ENCODE results near the gene RIOK3.

Gene RIOK3

DNA sequence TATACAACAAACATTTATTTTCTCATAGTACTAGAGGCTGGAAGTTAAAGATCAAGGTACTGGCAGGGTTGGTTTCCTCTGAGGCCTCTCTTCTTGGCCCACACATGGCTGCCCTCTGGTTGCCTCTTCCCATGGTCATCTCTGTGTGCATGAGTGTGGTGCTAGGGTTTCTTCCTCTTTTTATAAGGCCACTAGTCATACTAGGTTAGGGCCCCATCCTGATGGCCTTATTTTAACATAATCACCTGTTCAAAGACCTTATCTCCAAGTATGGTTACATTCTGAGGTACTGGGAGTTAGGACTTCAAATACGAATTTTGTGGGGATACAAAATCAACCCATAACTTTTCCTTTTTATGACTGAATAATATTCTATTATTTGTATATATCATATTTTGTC lies 4.8 kb upstream of the RIOK3 start:
- H3K4me3 ChIP-seq (ENCODE audit: low read depth, low read length), result no peak overlapping the region
- no peak for DNase-seq (ENCODE audit: low read depth)
- TF ChIP-seq, protein P1, sequence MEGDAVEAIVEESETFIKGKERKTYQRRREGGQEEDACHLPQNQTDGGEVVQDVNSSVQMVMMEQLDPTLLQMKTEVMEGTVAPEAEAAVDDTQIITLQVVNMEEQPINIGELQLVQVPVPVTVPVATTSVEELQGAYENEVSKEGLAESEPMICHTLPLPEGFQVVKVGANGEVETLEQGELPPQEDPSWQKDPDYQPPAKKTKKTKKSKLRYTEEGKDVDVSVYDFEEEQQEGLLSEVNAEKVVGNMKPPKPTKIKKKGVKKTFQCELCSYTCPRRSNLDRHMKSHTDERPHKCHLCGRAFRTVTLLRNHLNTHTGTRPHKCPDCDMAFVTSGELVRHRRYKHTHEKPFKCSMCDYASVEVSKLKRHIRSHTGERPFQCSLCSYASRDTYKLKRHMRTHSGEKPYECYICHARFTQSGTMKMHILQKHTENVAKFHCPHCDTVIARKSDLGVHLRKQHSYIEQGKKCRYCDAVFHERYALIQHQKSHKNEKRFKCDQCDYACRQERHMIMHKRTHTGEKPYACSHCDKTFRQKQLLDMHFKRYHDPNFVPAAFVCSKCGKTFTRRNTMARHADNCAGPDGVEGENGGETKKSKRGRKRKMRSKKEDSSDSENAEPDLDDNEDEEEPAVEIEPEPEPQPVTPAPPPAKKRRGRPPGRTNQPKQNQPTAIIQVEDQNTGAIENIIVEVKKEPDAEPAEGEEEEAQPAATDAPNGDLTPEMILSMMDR (IDR thresholded peaks at IDR 0.05; ENCODE audit: low read depth, low read length), result no peak
- TF ChIP-seq MYC (IDR thresholded peaks at IDR 0.05; ENCODE audit: low read depth, low read length) (no peak), POLR2A (IDR thresholded peaks at IDR 0.05; ENCODE audit: extremely low read depth, insufficient read length) (no peak)
- TF ChIP-seq, protein P2, sequence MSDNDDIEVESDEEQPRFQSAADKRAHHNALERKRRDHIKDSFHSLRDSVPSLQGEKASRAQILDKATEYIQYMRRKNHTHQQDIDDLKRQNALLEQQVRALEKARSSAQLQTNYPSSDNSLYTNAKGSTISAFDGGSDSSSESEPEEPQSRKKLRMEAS (IDR thresholded peaks at IDR 0.05; ENCODE audit: low read depth, low read length), result no peak

DNA sequence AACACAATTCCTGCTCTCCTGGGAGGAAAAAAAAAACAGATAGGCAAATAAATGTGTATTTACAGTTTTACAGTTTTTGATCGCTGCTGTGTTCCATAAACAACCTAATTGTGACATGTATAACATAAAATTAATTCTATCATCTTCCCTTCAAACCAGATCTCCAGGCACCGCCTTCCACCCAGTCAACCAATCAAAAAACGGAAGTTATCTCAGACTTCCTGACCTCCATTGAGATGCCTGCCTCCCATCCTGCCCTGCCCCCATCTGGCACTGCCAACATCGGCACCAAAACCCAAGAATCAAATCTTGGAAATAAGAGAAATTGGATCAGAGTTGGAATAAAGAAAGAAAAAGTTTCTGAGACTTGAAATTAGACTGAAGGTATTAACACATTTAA lies 3.1 kb upstream of the RIOK3 start:
- no peak for DNase-seq (ENCODE audit: low read depth)
- no peak overlapping the region for H3K4me3 ChIP-seq (ENCODE audit: low read depth, low read length)
- TF ChIP-seq, protein P1 (IDR thresholded peaks at IDR 0.05; ENCODE audit: low read depth, low read length), result no peak
- TF ChIP-seq, protein P2 (IDR thresholded peaks at IDR 0.05; ENCODE audit: low read depth, low read length), result no peak
- no peak for TF ChIP-seq POLR2A (IDR thresholded peaks at IDR 0.05; ENCODE audit: extremely low read depth, insufficient read length)
- TF ChIP-seq MYC (IDR thresholded peaks at IDR 0.05; ENCODE audit: low read depth, low read length), result no peak

DNA sequence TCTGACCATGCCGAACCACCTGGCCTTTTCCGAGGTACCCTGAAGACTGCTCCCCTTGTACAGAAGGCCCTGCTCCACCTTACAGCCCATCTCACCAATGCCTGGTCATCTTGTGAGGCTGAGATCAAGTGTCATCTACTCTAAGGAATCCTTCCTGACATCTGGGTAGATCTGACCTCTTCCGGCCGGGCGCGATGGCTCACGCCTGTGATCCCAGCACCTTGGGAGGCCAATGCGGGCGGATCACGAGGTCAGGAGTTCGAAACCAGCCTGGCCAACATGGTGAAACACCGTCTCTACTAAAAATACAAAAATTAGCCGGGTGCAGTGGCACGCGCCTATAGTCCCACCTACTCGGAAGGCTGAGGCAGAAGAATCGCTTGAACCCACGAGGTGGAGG lies 2.1 kb upstream of the RIOK3 start:
- DNase-seq (ENCODE audit: low read depth), result no peak

DNA sequence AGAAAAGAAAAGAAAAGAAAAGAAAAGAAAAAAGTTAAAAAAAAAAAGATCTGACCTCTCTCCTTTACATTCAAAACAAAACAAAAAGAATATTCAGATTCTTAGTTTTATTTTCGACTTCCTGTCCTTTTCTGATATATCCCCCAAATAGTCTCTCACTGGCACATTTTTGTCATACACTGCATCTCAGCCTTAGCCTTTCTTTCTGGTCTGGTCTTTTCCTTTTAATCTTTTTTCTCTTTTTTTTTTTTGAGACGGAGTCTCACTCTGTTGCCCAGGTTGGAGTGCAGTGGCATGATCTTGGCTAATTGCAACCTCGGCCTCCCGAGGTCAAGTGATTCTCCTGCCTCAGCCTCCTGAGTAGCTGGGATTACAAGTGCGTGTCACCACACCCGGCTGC lies 1.6 kb upstream of the RIOK3 start:
- TF ChIP-seq, protein P2 (IDR thresholded peaks at IDR 0.05; ENCODE audit: low read depth, low read length), result no peak
- TF ChIP-seq MYC (IDR thresholded peaks at IDR 0.05; ENCODE audit: low read depth, low read length) (no peak), POLR2A (IDR thresholded peaks at IDR 0.05; ENCODE audit: extremely low read depth, insufficient read length) (no peak)
- TF ChIP-seq, protein P1 (IDR thresholded peaks at IDR 0.05; ENCODE audit: low read depth, low read length), result no peak

More for the DNA sequence above, 2.1 kb upstream of the RIOK3 start:
- no peak overlapping the region for H3K4me3 ChIP-seq (ENCODE audit: low read depth, low read length)
- TF ChIP-seq POLR2A (IDR thresholded peaks at IDR 0.05; ENCODE audit: extremely low read depth, insufficient read length) (no peak), MYC (IDR thresholded peaks at IDR 0.05; ENCODE audit: low read depth, low read length) (no peak)
- TF ChIP-seq, protein P2 (IDR thresholded peaks at IDR 0.05; ENCODE audit: low read depth, low read length), result no peak
- TF ChIP-seq, protein P1 (IDR thresholded peaks at IDR 0.05; ENCODE audit: low read depth, low read length), result no peak

DNA sequence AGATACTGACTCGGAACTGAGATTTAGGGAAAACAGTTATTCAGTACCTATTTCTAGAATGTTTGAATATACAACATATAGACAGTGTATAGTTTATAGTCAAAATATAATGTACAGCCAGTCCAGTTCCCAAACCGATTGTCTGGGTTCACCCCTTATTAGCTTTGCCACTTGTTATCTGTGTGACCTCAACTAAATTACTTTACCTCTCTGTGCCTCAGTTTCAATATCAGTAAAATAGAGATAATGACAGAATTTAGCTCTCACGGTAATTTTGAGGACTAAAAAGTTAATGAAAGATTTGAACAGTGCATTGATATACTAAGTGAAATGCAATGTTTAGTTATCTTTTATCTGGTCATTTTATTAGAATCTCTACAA lies 750 bp upstream of the RIOK3 start:
- peak overlapping the region; percentile 69 for H3K4me3 ChIP-seq (ENCODE audit: low read depth, low read length)
- TF ChIP-seq, protein P2 (IDR thresholded peaks at IDR 0.05; ENCODE audit: low read depth, low read length), result no peak
- TF ChIP-seq, protein P1 (IDR thresholded peaks at IDR 0.05; ENCODE audit: low read depth, low read length), result no peak
- TF ChIP-seq POLR2A (IDR thresholded peaks at IDR 0.05; ENCODE audit: extremely low read depth, insufficient read length) (no peak), MYC (IDR thresholded peaks at IDR 0.05; ENCODE audit: low read depth, low read length) (no peak)
- no peak for DNase-seq (ENCODE audit: low read depth)

More for the DNA sequence above, 1.6 kb upstream of the RIOK3 start:
- H3K4me3 ChIP-seq (ENCODE audit: low read depth, low read length), result no peak overlapping the region
- DNase-seq (ENCODE audit: low read depth), result no peak

DNA sequence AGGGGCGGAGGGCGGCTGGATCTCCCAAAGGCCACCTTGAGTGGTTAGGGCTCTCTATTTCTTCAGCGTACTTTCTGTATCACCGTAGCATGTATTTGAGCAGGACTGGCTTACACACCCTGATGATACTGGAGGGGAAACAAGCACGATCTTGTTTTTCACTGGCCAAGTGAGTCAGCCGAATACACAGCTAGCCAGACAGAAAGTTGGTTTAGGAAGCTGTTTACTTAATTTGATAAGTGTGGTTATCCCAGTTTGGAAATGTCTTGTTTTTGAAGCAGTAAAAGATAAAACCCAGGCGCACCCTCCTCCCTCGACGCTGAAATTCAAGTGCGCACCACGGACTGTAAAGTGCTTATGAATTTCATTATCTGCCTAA lies 582 bp downstream of the RIOK3 start:
- peak overlapping the region; percentile 94 for H3K4me3 ChIP-seq (ENCODE audit: low read depth, low read length)
- DNase-seq (ENCODE audit: low read depth), result peak; percentile 46
- TF ChIP-seq, protein P1 (IDR thresholded peaks at IDR 0.05; ENCODE audit: low read depth, low read length), result no peak
- TF ChIP-seq, protein P2 (IDR thresholded peaks at IDR 0.05; ENCODE audit: low read depth, low read length), result no peak
- TF ChIP-seq MYC (IDR thresholded peaks at IDR 0.05; ENCODE audit: low read depth, low read length) (no peak), POLR2A (IDR thresholded peaks at IDR 0.05; ENCODE audit: extremely low read depth, insufficient read length) (no peak)
